HG02884 (cell line): ENCODE results near the gene RBM47.
A peak's percentile ranks its signal among the peaks of the same experiment; 100 is the strongest.
"Not testable (repeated sequence)": the region's sequence is repeated elsewhere in the genome, so short reads cannot be mapped to it uniquely, and the experiment has no call there.

Experiments used
- ATAC-seq: cut with Tn5 transposase; IDR thresholded peaks from one replicate; pipeline ENCODE4 v1.9.1; 2021; ENCODE audit warnings: mild to moderate bottlenecking, moderate library complexity; ENCODE audit not compliant: unreplicated experiment

The RBM47 gene

GRCh38 chr4:40629401-40630334, at the start of gene RBM47:
Gene RBM47, minus strand, starts transcription at chr4:40629864. Its CDS starts 190,971 bp downstream, at chr4:40438893.
- ATAC-seq, result peak; percentile 38

- ATAC-seq, result no peak
Observed at GRCh38 chr4:40678421-40678820, 48.8 kb upstream of the RBM47 start.

- ATAC-seq, result no peak
Observed at GRCh38 chr4:40675166-40675565, 45.5 kb upstream of the RBM47 start.

DNA sequence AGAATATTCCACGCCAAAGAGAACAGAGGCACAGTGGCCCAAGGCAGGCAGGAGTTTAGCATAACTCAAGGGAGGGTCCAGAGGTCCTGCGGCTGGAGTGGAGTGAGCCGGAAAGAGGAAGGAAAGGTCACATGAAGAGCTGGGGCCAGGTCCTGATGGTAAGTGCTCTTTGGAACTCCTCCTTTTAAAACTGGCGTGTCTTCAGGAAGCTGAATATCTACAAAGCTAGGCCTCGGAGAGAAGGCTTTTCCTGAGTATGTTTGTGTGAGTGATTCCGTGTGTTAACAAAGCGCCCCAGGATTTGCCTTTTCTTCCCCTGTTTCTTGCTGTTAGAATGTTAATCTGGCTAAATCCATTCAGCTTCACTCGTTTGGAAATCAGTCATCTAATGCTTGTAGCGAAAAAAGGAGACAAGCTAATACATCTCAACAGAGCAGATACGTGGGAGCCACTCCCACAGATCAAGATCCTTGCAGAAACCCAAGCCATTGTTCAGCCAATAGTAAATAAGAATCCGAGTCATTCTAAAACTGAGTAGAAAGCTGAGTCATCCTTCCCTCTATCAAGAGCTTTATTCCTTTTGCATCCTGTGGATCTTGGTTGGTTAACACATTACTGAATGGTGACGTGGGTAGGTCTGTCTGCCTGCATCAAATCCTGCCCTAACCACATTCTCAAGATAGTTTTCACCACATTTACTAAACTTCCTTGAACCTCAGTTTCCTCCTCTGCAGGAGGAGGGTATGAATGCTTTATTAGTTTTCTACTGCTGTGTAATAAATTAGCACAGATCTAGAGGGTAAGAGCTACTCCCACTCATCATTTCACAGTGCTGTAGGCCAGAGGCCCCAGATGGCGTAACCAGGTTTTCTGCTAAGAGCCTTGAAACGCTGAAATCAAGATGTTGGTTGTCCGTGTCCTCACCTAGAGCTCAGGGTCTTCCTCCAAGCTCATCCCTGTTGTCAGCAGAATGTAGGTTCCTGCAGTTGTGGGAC, 43.2 kb upstream of the RBM47 start:
- ATAC-seq, result peak; percentile 82

GRCh38 chr4:40669504-40669903, 39.8 kb upstream of the RBM47 start:
- ATAC-seq, result no peak

- no peak for ATAC-seq
Observed at GRCh38 chr4:40665842-40666241, 36.2 kb upstream of the RBM47 start.

DNA sequence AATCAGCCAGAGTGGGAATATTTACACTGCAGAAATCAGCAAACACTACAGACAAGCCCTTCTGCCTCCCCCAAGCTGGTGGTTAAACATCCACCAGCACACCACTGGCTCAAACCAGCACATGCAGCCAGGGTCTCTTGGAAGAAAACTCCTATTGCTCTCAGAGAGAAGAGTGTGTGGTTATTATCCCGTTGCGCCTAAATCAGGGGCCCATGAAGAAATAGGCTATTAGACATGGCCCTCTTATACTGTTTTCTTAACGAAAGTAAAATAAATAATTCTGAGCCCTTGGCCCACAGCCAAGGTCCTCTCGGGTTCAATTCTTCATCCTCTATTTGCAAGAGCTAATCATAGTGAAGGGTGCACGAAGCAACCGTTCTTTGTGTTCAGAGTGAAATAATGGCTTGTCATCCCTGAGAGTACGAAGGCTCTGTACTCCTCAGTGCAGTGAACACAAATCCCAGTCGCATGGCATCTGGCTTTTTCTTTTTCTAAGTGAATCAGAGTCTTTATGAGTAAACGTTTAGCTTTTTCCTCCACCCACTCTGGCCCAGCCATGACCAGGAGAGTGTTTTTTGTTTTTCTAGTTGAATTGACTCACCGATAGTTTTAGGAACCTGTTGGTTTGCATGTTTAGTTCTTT, 33.4 kb upstream of the RBM47 start:
- peak; percentile 86 for ATAC-seq

- no peak for ATAC-seq
Observed at GRCh38 chr4:40661803-40662202, 32.1 kb upstream of the RBM47 start.

DNA sequence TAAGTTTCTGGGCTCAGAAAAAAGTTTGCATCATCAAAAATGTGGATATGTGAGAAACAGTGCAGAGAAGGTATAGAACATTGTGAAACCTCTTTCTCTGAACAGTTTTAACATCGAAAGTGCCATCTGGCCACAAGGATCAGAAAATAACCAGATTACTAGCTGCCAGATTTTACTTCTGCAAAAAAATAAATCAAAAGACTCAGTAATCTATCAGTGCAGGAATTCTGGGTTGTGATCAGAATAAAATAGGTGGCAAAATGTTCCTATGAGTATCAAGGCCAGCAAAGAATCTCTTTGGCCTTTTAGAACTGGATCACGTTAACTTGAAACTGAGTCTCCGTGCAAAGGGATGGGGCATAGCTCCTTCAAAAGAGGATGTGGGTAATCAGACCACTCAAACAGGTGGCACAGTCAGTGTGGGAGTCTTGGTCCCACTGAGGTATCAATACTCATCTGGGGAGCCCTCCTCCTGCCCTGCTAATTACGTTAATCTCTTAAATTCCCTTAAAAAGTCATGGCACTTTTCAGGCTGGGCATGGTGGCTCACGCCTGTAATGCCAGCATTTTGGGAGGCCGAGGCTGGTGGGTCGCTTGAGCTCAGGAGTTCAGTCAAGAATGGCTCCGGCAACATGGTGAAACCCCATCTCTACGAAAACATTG, 26.7 kb upstream of the RBM47 start:
- ATAC-seq, result peak; percentile 91

GRCh38 chr4:40651280-40651679, 21.6 kb upstream of the RBM47 start:
- no peak for ATAC-seq

DNA sequence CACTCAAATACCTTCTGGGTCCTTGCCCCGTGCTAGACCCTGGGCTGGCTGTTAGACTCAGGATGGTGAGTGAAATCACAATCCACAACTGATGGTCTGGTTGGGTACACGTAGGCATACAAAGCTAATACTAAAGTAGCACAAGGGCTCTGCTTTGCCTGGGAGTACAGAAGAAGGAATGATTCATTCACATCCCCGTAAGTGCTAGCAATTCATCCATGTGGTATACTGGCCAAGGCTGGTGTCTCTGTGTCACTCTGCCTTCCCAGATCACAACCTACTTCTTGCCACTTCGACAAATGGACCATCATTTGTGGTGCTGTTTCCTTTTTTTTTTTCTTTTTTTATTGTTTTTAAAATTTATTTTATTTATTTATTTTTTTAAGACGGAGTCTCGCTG, 19.7 kb upstream of the RBM47 start:
- ATAC-seq, result no peak

DNA sequence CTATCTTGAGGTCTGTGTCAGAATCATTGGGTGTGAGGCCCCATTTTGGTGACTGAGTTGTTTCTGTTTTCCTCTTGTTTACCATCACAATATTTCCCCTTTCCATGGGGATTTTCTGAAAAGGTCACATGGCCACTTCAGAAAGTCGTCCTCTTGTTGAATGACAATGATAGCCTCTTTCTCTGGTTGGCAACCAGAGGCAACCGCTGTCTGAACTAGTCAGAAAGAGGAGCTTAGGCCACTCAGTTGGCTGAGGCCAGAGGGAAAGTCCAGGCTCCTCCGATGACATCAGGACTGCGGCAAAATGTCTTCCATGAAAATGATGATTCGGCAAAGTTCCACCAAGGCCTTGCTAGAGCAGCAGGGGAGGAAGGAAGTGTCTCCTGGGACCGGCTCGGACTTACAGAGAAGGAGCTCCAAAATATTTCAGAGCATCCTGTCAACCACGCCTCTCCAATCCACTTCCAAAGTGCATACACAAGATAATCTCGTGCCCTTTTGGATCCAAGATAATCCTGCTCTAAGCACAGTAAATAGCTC, 19.1 kb upstream of the RBM47 start:
- ATAC-seq, result no peak

DNA sequence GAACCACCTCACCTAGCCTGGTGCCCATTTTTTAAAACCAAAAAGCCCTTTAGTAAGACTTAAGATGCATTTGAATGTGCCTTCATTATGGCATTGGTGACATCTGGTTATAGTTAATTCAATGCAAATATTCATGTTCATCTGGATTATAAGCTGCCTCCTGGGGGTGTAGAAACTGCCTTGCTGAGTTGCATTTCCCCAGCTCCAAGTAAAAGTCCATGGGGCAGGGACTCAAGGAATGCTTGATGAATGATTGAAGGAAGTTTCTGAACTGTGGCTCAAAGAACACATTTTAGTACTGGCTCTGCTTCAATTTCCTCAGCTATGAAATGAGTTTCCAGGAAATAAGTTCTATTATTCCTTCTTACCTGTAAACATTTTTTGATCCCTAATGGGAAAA, 18.5 kb upstream of the RBM47 start:
- no peak for ATAC-seq

- no peak for ATAC-seq
Observed at GRCh38 chr4:40645586-40645985, 15.9 kb upstream of the RBM47 start.

GRCh38 chr4:40632080-40632479, 2.4 kb upstream of the RBM47 start:
- ATAC-seq, result no peak

DNA sequence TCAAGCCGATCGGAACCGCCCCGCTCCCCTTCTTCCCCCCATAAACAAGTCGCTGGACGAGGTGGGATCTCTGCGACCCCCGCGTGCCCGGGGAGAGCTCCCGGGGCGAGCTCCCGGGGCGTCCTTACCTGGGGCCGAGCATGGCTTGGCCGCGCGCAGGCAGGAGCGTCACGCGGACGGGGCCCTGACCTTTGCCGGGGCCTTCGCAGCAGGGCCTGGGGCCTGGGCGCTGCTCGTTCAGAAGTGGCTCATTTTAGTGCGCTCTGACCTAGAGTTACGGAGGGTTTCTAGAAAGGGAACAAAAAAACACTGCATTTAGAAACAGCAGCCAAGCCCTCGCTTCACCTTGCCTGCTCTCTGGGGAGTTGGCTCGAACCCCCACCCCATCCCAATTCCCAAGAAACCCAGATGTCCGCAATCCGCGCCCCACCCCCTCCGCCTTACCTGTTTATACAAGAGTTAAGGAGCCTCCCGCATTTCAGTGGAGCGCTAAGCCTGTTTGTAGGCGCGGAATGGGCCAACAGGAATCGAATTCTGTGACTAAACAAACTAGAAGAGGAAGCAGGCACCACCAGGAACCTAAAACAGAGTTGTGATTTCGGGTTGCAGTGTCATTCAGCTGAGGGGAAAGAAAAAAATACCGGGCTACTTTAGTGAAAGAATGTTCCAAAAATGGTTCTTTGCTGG, 814 bp upstream of the RBM47 start:
- peak; percentile 46 for ATAC-seq

GRCh38 chr4:40628888-40629287, 776 bp downstream of the RBM47 start:
- ATAC-seq, result no peak

DNA sequence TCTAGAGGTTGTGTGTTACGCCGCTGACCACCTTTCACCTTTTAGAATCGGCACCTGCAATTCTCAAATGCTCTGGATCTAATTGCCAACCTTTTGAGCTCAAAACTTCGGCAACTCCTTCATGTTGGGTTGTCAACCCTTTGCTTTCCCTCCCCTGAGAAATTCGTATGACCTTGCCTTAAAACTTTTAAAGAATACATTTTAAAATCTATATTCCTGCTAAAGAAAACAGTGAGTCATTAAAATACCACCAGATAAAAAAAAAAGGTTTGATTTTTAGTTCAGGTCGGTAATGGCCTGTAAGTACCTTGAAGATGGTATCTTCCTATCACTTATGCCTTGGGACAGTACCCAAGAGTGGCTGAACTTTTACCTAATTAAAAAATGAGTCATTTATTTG, 1.3 kb downstream of the RBM47 start:
- ATAC-seq, result not testable (repeated sequence)

GRCh38 chr4:40627540-40627939, 2.1 kb downstream of the RBM47 start:
- ATAC-seq, result no peak
